Fibroblast of skin of scalp (primary cell): ENCODE data around the gene C19orf12.
A peak's percentile ranks its signal among the peaks of the same experiment; 100 is the strongest.
"Not testable (repeated sequence)": the region's sequence is repeated elsewhere in the genome, so short reads cannot be mapped to it uniquely, and the experiment has no call there.

Source experiments
- DNase-seq: peaks from one replicate; pipeline ENCODE4 v3.0.0-alpha.2; 2013

C19orf12 gene

GRCh38 chr19:29675120-29675649 is 39.9 kb downstream of the C19orf12 start:
- DNase-seq = no peak

GRCh38 chr19:29674374-29675119 is 40.5 kb downstream of the C19orf12 start:
- no peak for DNase-seq

GRCh38 chr19:29673451-29674371 is 41.4 kb downstream of the C19orf12 start:
- DNase-seq = no peak

GRCh38 chr19:29672933-29673336 is 42.1 kb downstream of the C19orf12 start:
- DNase-seq = no peak

- DNase-seq = no peak
Measured at GRCh38 chr19:29672319-29672932, 42.6 kb downstream of the C19orf12 start.

- peak; percentile 17 for DNase-seq
Measured at GRCh38 chr19:29671393-29672160, 43.5 kb downstream of the C19orf12 start.

GRCh38 chr19:29671026-29671392 is 44.1 kb downstream of the C19orf12 start:
- DNase-seq = not testable (repeated sequence)

- DNase-seq = no peak
Measured at GRCh38 chr19:29670255-29670654, 44.8 kb downstream of the C19orf12 start.

GRCh38 chr19:29668746-29669609 is 46.1 kb downstream of the C19orf12 start:
- no peak for DNase-seq

- no peak for DNase-seq
Measured at GRCh38 chr19:29667901-29668341, 47.1 kb downstream of the C19orf12 start.

- DNase-seq = no peak
Measured at GRCh38 chr19:29667387-29667783, 47.7 kb downstream of the C19orf12 start.

- DNase-seq = peak; percentile 66
Measured at GRCh38 chr19:29666578-29667386, 48.3 kb downstream of the C19orf12 start.

- peak; percentile 32 for DNase-seq
Measured at GRCh38 chr19:29665826-29666577, 49.1 kb downstream of the C19orf12 start.

GRCh38 chr19:29665215-29665825 is 49.7 kb downstream of the C19orf12 start, which contains the start of gene PLEKHF1:
Gene PLEKHF1 (plus strand): TSS chr19:29665461. CDS start chr19:29673840, 8,379 bp downstream.
- DNase-seq = peak; percentile 77

- no peak for DNase-seq
Measured at GRCh38 chr19:29664753-29665214, 50.3 kb downstream of the C19orf12 start.

- peak; percentile 52 for DNase-seq
Measured at GRCh38 chr19:29663861-29664752, 51.0 kb downstream of the C19orf12 start.

- DNase-seq = peak; percentile 92
Measured at GRCh38 chr19:29662604-29663404, 52.3 kb downstream of the C19orf12 start.
